HepG2 (cell line): ENCODE measurements around the gene TMED9. TPM values are rescaled to one million over a fixed set of nuclear protein-coding genes. Genes with fewer than 3 reads are reported as not detected.

Source experiments
- ATRX ChIP-seq: sonication (generic); formaldehyde crosslinking; IDR thresholded peaks from 2 replicates; pipeline ENCODE4 v1.4.0; 2020; ENCODE audit warnings: missing genetic modification reagents, borderline replicate concordance
- DMAP1 ChIP-seq: IDR thresholded peaks from 2 replicates; pipeline ENCODE4 v1.6.1; 2016
- GMEB2 ChIP-seq: IDR thresholded peaks from 2 replicates; pipeline ENCODE4 v1.6.1; 2016; ENCODE audit warnings: missing biosample characterization, missing genetic modification reagents, low read depth
- HBP1 ChIP-seq: IDR thresholded peaks from 2 replicates; pipeline ENCODE4 v1.6.1; 2016; ENCODE audit warnings: low read depth, control low read depth
- HIC2 ChIP-seq: sonication (generic); formaldehyde crosslinking; IDR thresholded peaks from 2 replicates; pipeline ENCODE4 v1.9.0; 2022; ENCODE audit warnings: low read depth, missing genetic modification reagents
- KDM5B ChIP-seq: sonication (generic); formaldehyde crosslinking; IDR thresholded peaks from 2 replicates; pipeline ENCODE4 v1.4.0; 2020; ENCODE audit warnings: missing genetic modification reagents, mild to moderate bottlenecking, borderline replicate concordance
- PAWR ChIP-seq: sonication (generic); formaldehyde crosslinking; IDR thresholded peaks from 2 replicates; pipeline ENCODE4 v1.4.0; 2020; ENCODE audit warnings: missing genetic modification reagents, mild to moderate bottlenecking, borderline replicate concordance
- REL ChIP-seq: sonication (generic); formaldehyde crosslinking; conservative IDR thresholded peaks from 2 replicates; pipeline ENCODE4 v1.8.0; 2022; ENCODE audit warnings: mild to moderate bottlenecking, missing genetic modification reagents, moderate library complexity
- SMAD3 ChIP-seq: sonication (generic); formaldehyde crosslinking; IDR thresholded peaks from 2 replicates; pipeline ENCODE4 v1.4.0; 2020; ENCODE audit warnings: missing genetic modification reagents
- TAF15 ChIP-seq: fragments of 200-400 bp; formaldehyde crosslinking; IDR thresholded peaks from one replicate; pipeline ENCODE4 v1.6.1; 2018; ENCODE audit warnings: mild to moderate bottlenecking, low read depth, low read length; ENCODE audit not compliant: poor library complexity, severe bottlenecking
- TEF ChIP-seq: sonication (generic); formaldehyde crosslinking; IDR thresholded peaks from 2 replicates; pipeline ENCODE4 v1.5.0; 2020; ENCODE audit warnings: missing genetic modification reagents
- THRA ChIP-seq: sonication (generic); formaldehyde crosslinking; IDR thresholded peaks from 2 replicates; pipeline ENCODE4 v1.4.0; 2020; ENCODE audit warnings: missing genetic modification reagents, borderline replicate concordance
- USF2 ChIP-seq, 2 experiments: sonication (generic) in 1 of 2; formaldehyde crosslinking in 1 of 2; IDR thresholded peaks; 2 replicates each; pipeline versions ENCODE4 v1.5.1 to v1.6.1; 2011 to 2020; ENCODE audit warnings: borderline replicate concordance in 1 of 2, low read depth in 1 of 2, low read length in 1 of 2, mild to moderate bottlenecking in 1 of 2, missing genetic modification reagents in 1 of 2, moderate library complexity in 1 of 2
- XRCC5 ChIP-seq: fragments of 200-400 bp; formaldehyde crosslinking; optimal IDR thresholded peaks from 2 replicates; pipeline ENCODE3; 2017; ENCODE audit warnings: mild to moderate bottlenecking, low read length
- YY1 ChIP-seq: IDR thresholded peaks from 2 replicates; pipeline ENCODE4 v1.6.1; 2011; ENCODE audit warnings: low read length, low read depth, moderate library complexity, mild to moderate bottlenecking; ENCODE audit not compliant: insufficient read depth, insufficient replicate concordance
- ZBTB21 ChIP-seq: sonication (generic); formaldehyde crosslinking; IDR thresholded peaks from 2 replicates; pipeline ENCODE4 v1.4.0; 2020; ENCODE audit warnings: missing genetic modification reagents
- ZNF550 ChIP-seq: sonication (generic); formaldehyde crosslinking; IDR thresholded peaks from 2 replicates; pipeline ENCODE4 v1.4.0; 2020; ENCODE audit warnings: mild to moderate bottlenecking, missing genetic modification reagents, borderline replicate concordance
- ZNF713 ChIP-seq: sonication (generic); formaldehyde crosslinking; IDR thresholded peaks from 2 replicates; pipeline ENCODE4 v1.4.0; 2020; ENCODE audit warnings: mild to moderate bottlenecking, missing genetic modification reagents
- ZSCAN20 ChIP-seq: sonication (generic); formaldehyde crosslinking; IDR thresholded peaks from 2 replicates; pipeline ENCODE4 v1.4.0; 2020; ENCODE audit warnings: missing genetic modification reagents, mild to moderate bottlenecking, borderline replicate concordance
- polyA plus RNA-seq, 8 experiments: library from polyadenylated mRNA; depleted of rRNA in 3 of 8; stranded (reverse) in 7 of 8; unstranded in 1 of 8; fragments of >200 nt; fragmentation: Illumina TruSeq in 4 of 8; extraction: Trizol in 4 of 8; gene quantifications; 2 replicates each; pipeline versions ENCODE4 v1.2.1 to v1.2.3, GENCODE V29; 2011 to 2016; ENCODE audit warnings: low read depth in 4 of 8, missing spikeins in 1 of 8, mixed read lengths in 1 of 8; ENCODE audit not compliant: insufficient read depth in 1 of 8
- total RNA-seq, 5 experiments: library from RNA; depleted of rRNA; stranded (reverse); fragments of >200 nt; fragmentation: Illumina TruSeq; extraction: Trizol; gene quantifications; 2 replicates each; pipeline ENCODE4 v1.2.3, GENCODE V29; 2016; ENCODE audit warnings: low read depth in 1 of 5

TMED9 gene
- total and polyA plus RNA-seq, 2 of the 13 experiments (the other 11 are each of a cell fraction or from before 2014, with no cell fraction given) = 161 to 350 TPM

GRCh38 chr5:177599731-177600507, 7.9 kb downstream of the TMED9 start, which contains the start of gene B4GALT7 (continued):
- TF ChIP-seq THRA (CRISPR knock-in tag) (0 out of 2 replicates have a peak, but pooled peaks have one; percentile 13), YY1 (peak; percentile 89), REL (CRISPR knock-in tag) (no peak), DMAP1 (CRISPR knock-in tag) (peak; percentile 47; the same call in 1 of the 2 replicates), TAF15 (peak; percentile 8), USF2 (IDR thresholded peaks at IDR 0.05; ENCODE audit: low read depth, low read length) (no peak), USF2 (CRISPR knock-in tag; IDR thresholded peaks at IDR 0.05; ENCODE audit: borderline replicate concordance) (no peak), HBP1 (no peak), XRCC5 (peak; percentile 92), KDM5B (CRISPR knock-in tag) (no peak), ATRX (no peak), PAWR (CRISPR knock-in tag) (no peak), HIC2 (0 out of 2 replicates have a peak, but pooled peaks have one; percentile 29), ZSCAN20 (peak; percentile 49; the same call in 1 of the 2 replicates), ZNF713 (no peak), ZNF550 (CRISPR knock-in tag) (no peak), ZBTB21 (no peak), SMAD3 (CRISPR knock-in tag) (0 out of 2 replicates have a peak, but pooled peaks have one; percentile 34), TEF (CRISPR knock-in tag) (no peak), GMEB2 (CRISPR knock-in tag) (no peak)
